ENCODE results near the gene REXO4.
"Not testable (repeated sequence)": the region's sequence is repeated elsewhere in the genome, so short reads cannot be mapped to it uniquely, and the experiment has no call there.

The REXO4 gene

GRCh38 chr9:133458643-133459312 lies 41.0 kb upstream of the REXO4 start:
- Histone ChIP-seq H3K4me3 (ENCODE audit: low read depth, low read length) (peak overlapping the region; percentile 75), H3K27ac (ENCODE audit: low read depth, low read length) (no peak overlapping the region), H3K36me3 (ENCODE audit: insufficient read depth, low read length) (no peaks in the 10 kb centered on the region), H3K4me1 (ENCODE audit: control insufficient read depth, insufficient read depth, low read length, unreplicated experiment) (peaks cover 13% of the 10 kb centered on the region), H2AFZ (ENCODE audit: low read length, unreplicated experiment) (no peak overlapping the region), H3K27me3 (ENCODE audit: insufficient read depth, low read length) (no peaks in the 10 kb centered on the region), H3K79me2 (ENCODE audit: control insufficient read depth, insufficient read depth, low read length, unreplicated experiment) (no peaks in the 10 kb centered on the region)

DNA sequence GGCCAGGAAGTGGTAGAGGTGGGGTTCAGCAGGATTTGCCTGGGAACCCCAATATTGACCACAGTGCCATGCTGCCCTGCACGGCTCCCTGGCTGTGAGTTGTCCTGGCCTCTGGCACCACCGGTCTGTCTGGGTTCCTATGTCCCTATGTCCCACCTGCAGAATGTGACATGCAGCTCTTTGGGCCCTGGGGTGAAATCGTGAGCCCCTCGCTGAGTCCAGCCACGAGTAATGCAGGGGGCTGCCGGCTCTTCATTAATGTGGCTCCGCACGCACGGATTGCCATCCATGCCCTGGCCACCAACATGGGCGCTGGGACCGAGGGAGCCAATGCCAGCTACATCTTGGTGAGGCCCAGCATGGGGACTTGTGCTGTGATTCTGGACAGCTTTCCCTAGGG lies 39.9 kb upstream of the REXO4 start:
- no peak overlapping the region for H3K27ac ChIP-seq (ENCODE audit: low read depth, low read length)
- no peaks in the 10 kb centered on the region for H3K36me3 ChIP-seq (ENCODE audit: insufficient read depth, low read length)
- peaks cover 13% of the 10 kb centered on the region for H3K4me1 ChIP-seq (ENCODE audit: control insufficient read depth, insufficient read depth, low read length, unreplicated experiment)
- no peaks in the 10 kb centered on the region for H3K79me2 ChIP-seq (ENCODE audit: control insufficient read depth, insufficient read depth, low read length, unreplicated experiment)
- no peaks in the 10 kb centered on the region for H3K27me3 ChIP-seq (ENCODE audit: insufficient read depth, low read length)
- H2AFZ ChIP-seq (ENCODE audit: low read length, unreplicated experiment), result no peak overlapping the region
- H3K4me3 ChIP-seq (ENCODE audit: low read depth, low read length), result no peak overlapping the region

GRCh38 chr9:133457233-133457632 lies 39.4 kb upstream of the REXO4 start:
- H2AFZ ChIP-seq (ENCODE audit: low read length, unreplicated experiment), result no peak overlapping the region
- no peak overlapping the region for H3K27ac ChIP-seq (ENCODE audit: low read depth, low read length)
- H3K4me1 ChIP-seq (ENCODE audit: control insufficient read depth, insufficient read depth, low read length, unreplicated experiment), result peaks cover 13% of the 10 kb centered on the region
- no peaks in the 10 kb centered on the region for H3K27me3 ChIP-seq (ENCODE audit: insufficient read depth, low read length)
- H3K79me2 ChIP-seq (ENCODE audit: control insufficient read depth, insufficient read depth, low read length, unreplicated experiment), result no peaks in the 10 kb centered on the region
- H3K36me3 ChIP-seq (ENCODE audit: insufficient read depth, low read length), result no peaks in the 10 kb centered on the region
- H3K4me3 ChIP-seq (ENCODE audit: low read depth, low read length), result no peak overlapping the region

DNA sequence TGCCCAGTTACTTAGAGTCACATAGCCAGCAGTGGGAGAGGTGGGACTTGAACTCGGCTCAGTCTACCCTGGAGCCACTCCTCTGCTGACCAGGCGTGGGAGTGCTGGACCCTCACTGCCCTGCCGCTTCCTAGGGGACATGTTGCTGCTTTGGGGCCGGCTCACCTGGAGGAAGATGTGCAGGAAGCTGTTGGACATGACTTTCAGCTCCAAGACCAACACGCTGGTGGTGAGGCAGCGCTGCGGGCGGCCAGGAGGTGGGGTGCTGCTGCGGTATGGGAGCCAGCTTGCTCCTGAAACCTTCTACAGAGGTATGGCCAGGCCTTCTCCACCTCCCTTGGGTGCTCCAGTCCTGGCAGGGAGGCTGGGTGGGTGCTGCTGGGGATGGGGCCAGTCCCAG lies 38.6 kb upstream of the REXO4 start:
- Histone ChIP-seq H3K79me2 (ENCODE audit: control insufficient read depth, insufficient read depth, low read length, unreplicated experiment) (no peaks in the 10 kb centered on the region), H3K4me3 (ENCODE audit: low read depth, low read length) (no peak overlapping the region), H3K4me1 (ENCODE audit: control insufficient read depth, insufficient read depth, low read length, unreplicated experiment) (peaks cover 13% of the 10 kb centered on the region), H3K36me3 (ENCODE audit: insufficient read depth, low read length) (no peaks in the 10 kb centered on the region), H2AFZ (ENCODE audit: low read length, unreplicated experiment) (no peak overlapping the region), H3K27ac (ENCODE audit: low read depth, low read length) (no peak overlapping the region), H3K27me3 (ENCODE audit: insufficient read depth, low read length) (no peaks in the 10 kb centered on the region)

- no peak overlapping the region for H2AFZ ChIP-seq (ENCODE audit: low read length, unreplicated experiment)
- H3K4me1 ChIP-seq (ENCODE audit: control insufficient read depth, insufficient read depth, low read length, unreplicated experiment), result peaks cover 10% of the 10 kb centered on the region
- H3K36me3 ChIP-seq (ENCODE audit: insufficient read depth, low read length), result no peaks in the 10 kb centered on the region
- no peak overlapping the region for H3K4me3 ChIP-seq (ENCODE audit: low read depth, low read length)
- H3K79me2 ChIP-seq (ENCODE audit: control insufficient read depth, insufficient read depth, low read length, unreplicated experiment), result no peaks in the 10 kb centered on the region
- no peaks in the 10 kb centered on the region for H3K27me3 ChIP-seq (ENCODE audit: insufficient read depth, low read length)
- no peak overlapping the region for H3K27ac ChIP-seq (ENCODE audit: low read depth, low read length)
Measured at GRCh38 chr9:133455936-133456335, 38.1 kb upstream of the REXO4 start.

DNA sequence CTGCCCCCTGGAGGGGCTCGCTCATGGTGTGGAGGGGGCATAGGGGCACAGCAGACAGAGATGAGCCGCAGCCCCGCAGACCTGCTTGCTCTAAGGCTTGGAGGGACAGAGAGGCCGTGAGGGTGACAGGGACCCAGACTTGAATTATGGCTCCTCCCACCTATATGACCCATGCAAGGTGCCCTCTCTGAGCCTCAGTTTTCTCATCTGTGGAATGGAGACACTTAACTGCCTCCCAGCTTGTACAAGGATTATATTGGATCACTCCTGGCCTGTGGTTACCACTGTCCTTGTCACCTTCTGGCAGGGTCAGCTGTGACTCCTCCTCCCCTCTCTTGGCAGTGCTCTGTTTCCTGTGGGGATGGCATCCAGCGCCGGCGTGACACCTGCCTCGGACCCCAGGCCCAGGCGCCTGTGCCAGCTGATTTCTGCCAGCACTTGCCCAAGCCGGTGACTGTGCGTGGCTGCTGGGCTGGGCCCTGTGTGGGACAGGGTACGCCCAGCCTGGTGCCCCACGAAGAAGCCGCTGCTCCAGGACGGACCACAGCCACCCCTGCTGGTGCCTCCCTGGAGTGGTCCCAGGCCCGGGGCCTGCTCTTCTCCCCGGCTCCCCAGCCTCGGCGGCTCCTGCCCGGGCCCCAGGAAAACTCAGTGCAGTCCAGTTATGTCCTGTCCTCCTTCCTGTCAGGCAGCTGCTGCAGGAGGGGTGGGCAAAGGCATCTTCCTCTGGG lies 37.3 kb upstream of the REXO4 start:
- Histone ChIP-seq H3K27me3 (ENCODE audit: insufficient read depth, low read length) (no peaks in the 10 kb centered on the region), H3K4me1 (ENCODE audit: control insufficient read depth, insufficient read depth, low read length, unreplicated experiment) (peaks cover 6% of the 10 kb centered on the region), H3K27ac (ENCODE audit: low read depth, low read length) (no peak overlapping the region), H2AFZ (ENCODE audit: low read length, unreplicated experiment) (no peak overlapping the region), H3K36me3 (ENCODE audit: insufficient read depth, low read length) (no peaks in the 10 kb centered on the region), H3K79me2 (ENCODE audit: control insufficient read depth, insufficient read depth, low read length, unreplicated experiment) (no peaks in the 10 kb centered on the region), H3K4me3 (ENCODE audit: low read depth, low read length) (no peak overlapping the region)

- Histone ChIP-seq H3K4me3 (ENCODE audit: low read depth, low read length) (no peak overlapping the region), H3K27ac (ENCODE audit: low read depth, low read length) (no peak overlapping the region), H3K27me3 (ENCODE audit: insufficient read depth, low read length) (no peaks in the 10 kb centered on the region), H3K4me1 (ENCODE audit: control insufficient read depth, insufficient read depth, low read length, unreplicated experiment) (peaks cover 6% of the 10 kb centered on the region), H3K36me3 (ENCODE audit: insufficient read depth, low read length) (no peaks in the 10 kb centered on the region), H2AFZ (ENCODE audit: low read length, unreplicated experiment) (no peak overlapping the region), H3K79me2 (ENCODE audit: control insufficient read depth, insufficient read depth, low read length, unreplicated experiment) (no peaks in the 10 kb centered on the region)
Measured at GRCh38 chr9:133454325-133454724, 36.5 kb upstream of the REXO4 start.

DNA sequence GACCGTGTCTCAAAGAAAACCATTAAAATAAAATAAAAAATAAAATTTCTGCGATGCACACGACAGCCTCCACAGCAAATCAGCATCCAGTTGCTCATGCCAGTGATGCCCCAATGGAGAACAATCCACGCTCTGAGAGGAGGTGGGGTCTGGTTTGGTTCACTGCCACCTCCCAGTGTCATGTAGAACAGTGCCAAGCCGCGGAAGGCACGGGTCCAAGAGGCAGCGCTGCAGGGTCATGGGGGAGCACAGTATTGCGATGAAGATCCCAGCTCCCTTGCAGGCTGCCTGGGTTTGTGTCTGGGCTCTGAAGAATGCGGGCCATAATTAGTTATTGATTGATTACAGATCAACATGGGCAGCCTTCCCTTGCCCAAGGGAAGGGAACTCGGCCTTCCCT lies 35.8 kb upstream of the REXO4 start:
- Histone ChIP-seq H3K4me1 (ENCODE audit: control insufficient read depth, insufficient read depth, low read length, unreplicated experiment) (no peaks in the 10 kb centered on the region), H3K79me2 (ENCODE audit: control insufficient read depth, insufficient read depth, low read length, unreplicated experiment) (no peaks in the 10 kb centered on the region), H3K27me3 (ENCODE audit: insufficient read depth, low read length) (no peaks in the 10 kb centered on the region), H2AFZ (ENCODE audit: low read length, unreplicated experiment) (no peak overlapping the region), H3K27ac (ENCODE audit: low read depth, low read length) (no peak overlapping the region), H3K36me3 (ENCODE audit: insufficient read depth, low read length) (no peaks in the 10 kb centered on the region), H3K4me3 (ENCODE audit: low read depth, low read length) (no peak overlapping the region)

- H3K27ac ChIP-seq (ENCODE audit: low read depth, low read length), result no peak overlapping the region
- H3K79me2 ChIP-seq (ENCODE audit: control insufficient read depth, insufficient read depth, low read length, unreplicated experiment), result no peaks in the 10 kb centered on the region
- H3K36me3 ChIP-seq (ENCODE audit: insufficient read depth, low read length), result no peaks in the 10 kb centered on the region
- H3K4me1 ChIP-seq (ENCODE audit: control insufficient read depth, insufficient read depth, low read length, unreplicated experiment), result no peaks in the 10 kb centered on the region
- no peak overlapping the region for H3K4me3 ChIP-seq (ENCODE audit: low read depth, low read length)
- no peak overlapping the region for H2AFZ ChIP-seq (ENCODE audit: low read length, unreplicated experiment)
- no peaks in the 10 kb centered on the region for H3K27me3 ChIP-seq (ENCODE audit: insufficient read depth, low read length)
Measured at GRCh38 chr9:133452562-133452961, 34.8 kb upstream of the REXO4 start.

- not testable (repeated sequence) for H3K4me3 ChIP-seq (ENCODE audit: low read depth, low read length); H2AFZ ChIP-seq (ENCODE audit: low read length, unreplicated experiment); H3K4me1 ChIP-seq (ENCODE audit: control insufficient read depth, insufficient read depth, low read length, unreplicated experiment); H3K27ac ChIP-seq (ENCODE audit: low read depth, low read length); H3K27me3 ChIP-seq (ENCODE audit: insufficient read depth, low read length); H3K36me3 ChIP-seq (ENCODE audit: insufficient read depth, low read length); H3K79me2 ChIP-seq (ENCODE audit: control insufficient read depth, insufficient read depth, low read length, unreplicated experiment)
Measured at GRCh38 chr9:133451865-133452264, 34.1 kb upstream of the REXO4 start.

DNA sequence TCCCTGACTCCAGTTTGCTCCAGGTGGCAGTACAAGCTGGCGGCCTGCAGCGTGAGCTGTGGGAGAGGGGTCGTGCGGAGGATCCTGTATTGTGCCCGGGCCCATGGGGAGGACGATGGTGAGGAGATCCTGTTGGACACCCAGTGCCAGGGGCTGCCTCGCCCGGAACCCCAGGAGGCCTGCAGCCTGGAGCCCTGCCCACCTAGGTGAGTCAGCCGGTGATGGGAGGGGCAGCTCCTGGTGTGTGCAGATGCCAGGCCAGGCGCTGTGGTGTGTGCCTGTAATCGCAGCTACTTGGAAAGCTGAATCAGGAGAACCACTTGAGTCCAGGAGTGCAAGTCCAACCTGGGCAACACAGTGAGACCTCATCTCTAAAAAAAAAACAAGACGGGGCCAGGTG lies 31.9 kb upstream of the REXO4 start:
- Histone ChIP-seq H3K79me2 (ENCODE audit: control insufficient read depth, insufficient read depth, low read length, unreplicated experiment) (no peaks in the 10 kb centered on the region), H3K4me3 (ENCODE audit: low read depth, low read length) (no peak overlapping the region), H3K27me3 (ENCODE audit: insufficient read depth, low read length) (no peaks in the 10 kb centered on the region), H3K4me1 (ENCODE audit: control insufficient read depth, insufficient read depth, low read length, unreplicated experiment) (no peaks in the 10 kb centered on the region), H3K27ac (ENCODE audit: low read depth, low read length) (no peak overlapping the region), H2AFZ (ENCODE audit: low read length, unreplicated experiment) (no peak overlapping the region), H3K36me3 (ENCODE audit: insufficient read depth, low read length) (no peaks in the 10 kb centered on the region)
